CD4-positive, alpha-beta memory T cell (primary cell): ENCODE results near the gene MED13L. TPM values are rescaled to one million over a fixed set of nuclear protein-coding genes. Genes with fewer than 3 reads are reported as not detected.

ENCODE experiments used
- CTCF ChIA-PET: fragments of 350-600 bp; sonication (Branson Sonifier 250); formaldehyde crosslinking; loops from one replicate; lab custom pipeline; 2021; ENCODE audit warnings: inconsistent platforms; ENCODE audit not compliant: partially characterized antibody; lab: Charles Lee
- POLR2A ChIA-PET: fragments of 350-600 bp; sonication (Branson Sonifier 250); formaldehyde crosslinking; loops from one replicate; lab custom pipeline; 2021; ENCODE audit not compliant: partially characterized antibody; lab: Charles Lee
- DNase-seq, 5 donors: peaks; one replicate each; pipeline versions ENCODE4 v3.0.0 to v3.0.0-alpha.2; 2020 to 2022; ENCODE audit warnings: mixed read lengths in 1 of 5
- H3K27ac ChIP-seq: one replicate; pipeline ENCODE4 v1.7.0; 2013; ENCODE audit warnings: low read depth, low read length
- H3K27me3 ChIP-seq: 2 replicates; pipeline ENCODE4 v1.7.0; 2013; ENCODE audit warnings: mild to moderate bottlenecking, low read length, moderate library complexity; ENCODE audit not compliant: insufficient read depth
- H3K36me3 ChIP-seq: 2 replicates; pipeline ENCODE4 v1.7.0; 2013; ENCODE audit warnings: mild to moderate bottlenecking, low read length, moderate library complexity; ENCODE audit not compliant: insufficient read depth
- H3K4me1 ChIP-seq: 2 replicates; pipeline ENCODE4 v1.7.0; 2013; ENCODE audit warnings: mild to moderate bottlenecking, low read length, moderate library complexity; ENCODE audit not compliant: insufficient read depth
- H3K4me3 ChIP-seq, 2 donors: one replicate each; pipeline ENCODE4 v1.7.0; 2013; ENCODE audit warnings: low read length in 2 of 2, mild to moderate bottlenecking in 1 of 2
- H3K9me3 ChIP-seq, 2 donors: one replicate each; pipeline ENCODE4 v1.7.0; 2013; ENCODE audit warnings: low read length in 2 of 2, control low read depth in 1 of 2; ENCODE audit not compliant: control insufficient read depth in 1 of 2
- H3K27ac Mint-ChIP-seq, 7 donors: one replicate each; pipeline ENCODE4 v1.8.0; 2020 to 2021; ENCODE audit warnings: mixed read lengths in 7 of 7, mild to moderate bottlenecking in 6 of 7, inconsistent platforms in 3 of 7, moderate library complexity in 3 of 7
- H3K27me3 Mint-ChIP-seq, 2 donors: one replicate each; pipeline ENCODE4 v1.8.0; 2020 to 2021; ENCODE audit warnings: mixed read lengths in 2 of 2
- H3K36me3 Mint-ChIP-seq, 2 donors: one replicate each; pipeline ENCODE4 v1.8.0; 2020 to 2021; ENCODE audit warnings: mixed read lengths in 2 of 2, inconsistent platforms in 1 of 2, mild to moderate bottlenecking in 1 of 2
- H3K4me1 Mint-ChIP-seq, 4 donors: one replicate each; pipeline ENCODE4 v1.8.0; 2020 to 2021; ENCODE audit warnings: mixed read lengths in 4 of 4, mild to moderate bottlenecking in 1 of 4
- H3K4me3 Mint-ChIP-seq, 8 donors: one replicate each; pipeline ENCODE4 v1.8.0; 2020 to 2021; ENCODE audit warnings: mixed read lengths in 8 of 8, mild to moderate bottlenecking in 7 of 8, moderate library complexity in 6 of 8, inconsistent platforms in 3 of 8
- H3K9me3 Mint-ChIP-seq, 8 donors: one replicate each; pipeline ENCODE4 v1.8.0; 2020 to 2021; ENCODE audit warnings: mixed read lengths in 8 of 8, mild to moderate bottlenecking in 5 of 8, inconsistent platforms in 3 of 8, moderate library complexity in 1 of 8
- intact Hi-C: fragments of 100-400 bp; cut with micrococcal nuclease; formaldehyde crosslinking; loops from one replicate; pipeline ENCODE4 v1.15.1; 2023
- polyA plus RNA-seq, 2 donors: library from polyadenylated mRNA; unstranded; fragments of 300-500 nt; fragmentation: Illumina TruSeq; gene quantifications; one replicate each; pipeline ENCODE4 v1.2.3, GENCODE V29; 2021
- total RNA-seq, 2 experiments: library from RNA; stranded (reverse); gene quantifications; one replicate each; pipeline ENCODE4 v1.2.3, GENCODE V29; 2021

Gene MED13L
- total and polyA plus RNA-seq, 4 experiments from 2014 or later: 3.8 to 156 (median 81.1) TPM

DNA sequence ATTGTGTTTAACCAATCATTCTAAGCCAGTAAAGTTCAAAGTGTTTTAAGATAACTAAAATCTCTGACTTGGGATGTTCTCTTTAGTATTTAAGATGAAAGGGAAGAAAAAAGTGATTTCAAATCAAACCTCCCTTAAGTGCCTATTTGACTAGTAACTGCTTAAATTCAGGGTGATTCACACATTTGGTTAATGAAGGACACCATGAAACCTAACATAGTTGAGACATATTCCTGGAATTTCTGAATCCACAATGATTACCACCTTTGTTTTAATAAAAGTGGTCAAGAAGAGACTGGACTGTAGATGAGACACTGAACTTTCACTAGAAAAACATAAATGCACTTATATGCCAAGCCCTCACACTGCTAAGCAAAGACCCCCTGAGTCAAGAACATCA is 138.7 kb downstream of the MED13L start:
- Mint-ChIP-seq H3K4me1 (peaks cover 50 to 70% (median 61%) of the 10 kb centered on the region in 4 donors), H3K4me3 (no peak overlapping the region), H3K27me3 (no peaks in the 10 kb centered on the region), H3K36me3 (peaks cover 0 to 2% of the 10 kb centered on the region in 2 donors), H3K9me3 (no peaks in the 10 kb centered on the region), H3K27ac (peak overlapping the region in 1 of 7 donors; percentile 42)
- DNase-seq: no peak
- Histone ChIP-seq H3K9me3 (no peaks in the 10 kb centered on the region), H3K36me3 (no peaks in the 10 kb centered on the region), H3K27ac (no peak overlapping the region), H3K27me3 (no peaks in the 10 kb centered on the region), H3K4me1 (peaks cover 42% of the 10 kb centered on the region), H3K4me3 (no peak overlapping the region)
- intact Hi-C loops: no loop called here
- POLR2A ChIA-PET: no interaction called here
- CTCF ChIA-PET: interaction anchor here (1.2 to 1.9 kb wide), 2 partner anchors 97 to 471 kb away, joined by 3 to 5 read pairs; no protein-coding TSS in a partner anchor

DNA sequence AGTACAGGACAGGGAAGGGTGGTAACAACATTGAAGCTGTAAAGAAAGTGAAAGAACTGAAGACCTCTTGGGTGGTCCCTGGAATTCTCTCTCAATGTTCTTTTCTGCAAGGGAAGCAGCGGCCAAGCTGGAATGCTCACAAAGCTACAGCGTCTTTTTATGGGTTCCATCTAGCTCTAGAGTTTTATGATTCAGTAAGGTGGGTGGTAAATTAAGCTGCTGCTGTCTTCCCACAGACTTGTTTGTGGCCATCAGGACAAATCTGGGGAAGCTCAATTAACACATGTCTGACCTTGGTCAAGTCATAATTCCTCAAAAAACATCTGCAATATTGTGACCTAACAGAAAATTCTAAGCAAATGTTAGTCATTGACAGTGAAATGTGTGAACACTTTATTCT is 139.1 kb downstream of the MED13L start:
- no peak overlapping the region for H3K4me3 Mint-ChIP-seq
- H3K27ac Mint-ChIP-seq: peak overlapping the region in 1 of 7 donors; percentile 20
- POLR2A ChIA-PET: no interaction called here

DNA sequence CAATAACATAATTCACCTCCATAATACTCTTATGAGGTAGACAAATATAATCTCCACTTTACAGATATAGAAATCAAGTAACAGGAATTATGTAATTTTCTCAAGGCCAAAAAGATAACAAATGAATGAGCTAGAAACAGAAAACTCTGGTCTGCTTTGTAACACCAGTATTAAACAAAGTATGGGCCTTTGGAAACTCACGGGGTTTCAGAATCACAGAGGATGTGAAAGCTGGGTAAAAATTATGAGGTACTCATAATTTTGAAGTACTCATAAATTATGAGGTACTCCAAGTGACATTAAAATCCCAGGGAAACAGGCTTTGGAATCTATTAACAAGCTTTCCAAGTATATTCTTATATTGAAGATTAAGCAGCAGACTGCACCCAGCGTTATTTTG is 140.2 kb downstream of the MED13L start:
- H3K36me3 ChIP-seq: no peaks in the 10 kb centered on the region
- Mint-ChIP-seq H3K9me3 (no peaks in the 10 kb centered on the region), H3K27me3 (no peaks in the 10 kb centered on the region), H3K27ac (peak overlapping the region in 1 of 7 donors; percentile 2), H3K4me1 (peaks cover 48 to 75% (median 64%) of the 10 kb centered on the region in 4 donors), H3K4me3 (no peak overlapping the region), H3K36me3 (peaks cover 0 to 2% of the 10 kb centered on the region in 2 donors)
- H3K27ac ChIP-seq: no peak overlapping the region
- CTCF ChIA-PET: interaction anchor here (0.7 to 1.9 kb wide), 4 partner anchors 30 to 572 kb away, joined by 3 to 5 read pairs (median 4); no protein-coding TSS in a partner anchor
- intact Hi-C loops: no loop called here
- H3K9me3 ChIP-seq: no peaks in the 10 kb centered on the region
- peaks cover 45% of the 10 kb centered on the region for H3K4me1 ChIP-seq
- H3K4me3 ChIP-seq: no peak overlapping the region
- DNase-seq: no peak
- POLR2A ChIA-PET: no interaction called here
- H3K27me3 ChIP-seq: no peaks in the 10 kb centered on the region

More for the DNA sequence above, 139.1 kb downstream of the MED13L start:
- Mint-ChIP-seq H3K9me3 (no peaks in the 10 kb centered on the region), H3K27me3 (no peaks in the 10 kb centered on the region), H3K4me1 (peaks cover 50 to 70% (median 61%) of the 10 kb centered on the region in 4 donors), H3K36me3 (peaks cover 0 to 2% of the 10 kb centered on the region in 2 donors)
- H3K27ac ChIP-seq: no peak overlapping the region
- DNase-seq: no peak
- intact Hi-C loops: no loop called here
- H3K4me3 ChIP-seq: no peak overlapping the region
- CTCF ChIA-PET: interaction anchor here (1.2 to 1.9 kb wide), 3 partner anchors 29 to 471 kb away, joined by 3 to 5 read pairs (median 3); no protein-coding TSS in a partner anchor
- no peaks in the 10 kb centered on the region for H3K36me3 ChIP-seq
- H3K9me3 ChIP-seq: no peaks in the 10 kb centered on the region
- H3K27me3 ChIP-seq: no peaks in the 10 kb centered on the region
- H3K4me1 ChIP-seq: peaks cover 42% of the 10 kb centered on the region

- intact Hi-C loops: no loop called here
- ChIA-PET CTCF (interaction anchor here (1.8 kb wide), 1 partner anchor 573 kb away, joined by 4 read pairs; no protein-coding TSS in a partner anchor), POLR2A (no interaction called here)
- Mint-ChIP-seq H3K36me3 (peaks cover 0 to 2% of the 10 kb centered on the region in 2 donors), H3K27me3 (no peaks in the 10 kb centered on the region), H3K27ac (peak overlapping the region in 4 of 7 donors; percentile 5 to 57 (median 22)), H3K9me3 (no peaks in the 10 kb centered on the region), H3K4me3 (peak overlapping the region in 2 of 8 donors; percentile 15 to 36), H3K4me1 (peaks cover 43 to 72% (median 60%) of the 10 kb centered on the region in 4 donors)
- Histone ChIP-seq H3K9me3 (no peaks in the 10 kb centered on the region), H3K4me3 (no peak overlapping the region), H3K27me3 (no peaks in the 10 kb centered on the region), H3K4me1 (peaks cover 45% of the 10 kb centered on the region), H3K27ac (no peak overlapping the region), H3K36me3 (no peaks in the 10 kb centered on the region)
- no peak for DNase-seq
Observed at GRCh38 chr12:116136340-116136739, 141.2 kb downstream of the MED13L start.

DNA sequence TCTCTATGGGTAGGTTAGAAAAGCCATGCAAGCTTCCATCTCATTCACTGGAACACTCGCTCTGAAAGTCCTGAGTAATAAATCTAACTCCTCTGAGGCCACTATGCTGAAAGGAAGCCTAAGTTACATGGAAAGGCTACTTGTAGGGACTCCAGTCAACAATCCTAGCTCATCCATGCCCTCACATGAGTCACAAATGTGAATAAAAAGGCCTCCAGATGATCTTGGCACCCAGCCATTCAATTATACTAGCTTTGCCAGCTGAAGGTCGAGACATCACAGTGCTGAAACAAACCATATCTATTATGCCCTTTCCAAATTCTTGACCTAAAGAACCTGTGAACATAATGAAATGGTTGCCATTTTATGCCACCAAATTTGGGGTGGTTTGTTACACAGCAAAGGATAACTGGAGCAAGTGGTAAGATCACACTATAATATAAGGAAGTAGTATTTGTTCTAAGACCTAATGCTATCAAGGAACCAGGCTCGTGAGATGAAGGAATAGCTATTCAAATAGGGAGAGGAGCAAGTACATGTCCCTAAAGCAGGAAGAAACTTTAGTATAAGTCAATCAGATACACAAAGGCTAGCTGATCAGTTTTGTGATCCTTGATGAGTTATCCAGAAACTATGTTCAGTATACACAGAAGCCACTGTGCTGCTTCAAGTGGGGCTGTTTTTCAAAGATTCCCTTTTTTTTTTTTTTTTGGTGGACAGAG is 142.1 kb downstream of the MED13L start:
- Mint-ChIP-seq H3K4me3 (peak overlapping the region in 2 of 8 donors; percentile 1 to 50), H3K27ac (peak overlapping the region in 1 of 7 donors; percentile 12)
- POLR2A ChIA-PET: no interaction called here

DNA sequence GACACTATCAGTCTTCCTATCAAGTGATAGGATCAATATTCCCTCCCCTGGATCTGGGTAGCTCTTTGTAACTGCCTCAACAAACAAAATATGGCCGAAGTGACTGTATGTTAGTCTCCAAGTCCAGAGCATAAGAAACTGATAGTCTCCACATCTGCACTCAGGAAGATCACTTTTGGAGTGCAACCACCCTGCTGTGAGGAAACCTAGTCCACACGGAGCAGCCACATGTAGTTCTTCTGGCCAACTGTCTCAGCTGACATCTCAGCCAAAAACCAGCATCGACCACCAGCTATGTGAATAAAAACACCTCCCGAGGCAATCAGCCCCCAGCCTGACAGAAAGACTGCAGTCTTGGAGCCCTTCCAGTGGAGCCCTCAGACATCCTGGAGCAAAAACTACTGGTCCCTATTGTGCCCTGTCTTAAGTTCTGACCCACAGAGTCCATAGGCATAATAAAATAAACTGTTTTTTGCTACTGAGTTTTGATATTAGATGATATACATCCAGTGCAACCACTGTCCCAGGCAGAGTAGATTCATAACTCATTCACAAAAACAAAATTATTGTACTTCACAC is 143.8 kb downstream of the MED13L start:
- peak overlapping the region in 2 of 7 donors; percentile 1 to 49 for H3K27ac Mint-ChIP-seq

More for the DNA sequence above, 142.1 kb downstream of the MED13L start:
- CTCF ChIA-PET: interaction anchor here (1.0 to 1.8 kb wide), 2 partner anchors 141 to 574 kb away, joined by 3 to 4 read pairs; no protein-coding TSS in a partner anchor
- no peak overlapping the region for H3K4me3 ChIP-seq
- peaks cover 54% of the 10 kb centered on the region for H3K4me1 ChIP-seq
- no peak for DNase-seq
- Mint-ChIP-seq H3K27me3 (no peaks in the 10 kb centered on the region), H3K9me3 (no peaks in the 10 kb centered on the region), H3K36me3 (peaks cover 0 to 2% of the 10 kb centered on the region in 2 donors), H3K4me1 (peaks cover 50 to 80% (median 68%) of the 10 kb centered on the region in 4 donors)
- H3K36me3 ChIP-seq: no peaks in the 10 kb centered on the region
- no peaks in the 10 kb centered on the region for H3K27me3 ChIP-seq
- no peaks in the 10 kb centered on the region for H3K9me3 ChIP-seq
- no peak overlapping the region for H3K27ac ChIP-seq
- intact Hi-C loops: no loop called here

GRCh38 chr12:116133149-116133548 is 144.3 kb downstream of the MED13L start:
- Histone ChIP-seq H3K4me1 (peaks cover 57% of the 10 kb centered on the region), H3K27me3 (no peaks in the 10 kb centered on the region), H3K9me3 (no peaks in the 10 kb centered on the region), H3K27ac (no peak overlapping the region), H3K4me3 (no peak overlapping the region), H3K36me3 (no peaks in the 10 kb centered on the region)
- no peak for DNase-seq
- Mint-ChIP-seq H3K9me3 (no peaks in the 10 kb centered on the region), H3K36me3 (no peaks in the 10 kb centered on the region), H3K4me1 (peaks cover 46 to 81% (median 60%) of the 10 kb centered on the region in 4 donors), H3K27ac (peak overlapping the region in 1 of 7 donors; percentile 1), H3K27me3 (no peaks in the 10 kb centered on the region), H3K4me3 (peak overlapping the region in 2 of 8 donors; percentile 10 to 26)
- ChIA-PET POLR2A (no interaction called here), CTCF (no interaction called here)
- intact Hi-C loops: no loop called here

More for the DNA sequence above, 143.8 kb downstream of the MED13L start:
- DNase-seq: no peak
- Mint-ChIP-seq H3K4me1 (peaks cover 46 to 83% (median 62%) of the 10 kb centered on the region in 4 donors), H3K27me3 (no peaks in the 10 kb centered on the region), H3K36me3 (no peaks in the 10 kb centered on the region), H3K9me3 (no peaks in the 10 kb centered on the region), H3K4me3 (peak overlapping the region in 1 of 8 donors; percentile 26)
- Histone ChIP-seq H3K4me1 (peaks cover 57% of the 10 kb centered on the region), H3K4me3 (no peak overlapping the region), H3K27ac (no peak overlapping the region), H3K9me3 (no peaks in the 10 kb centered on the region), H3K27me3 (no peaks in the 10 kb centered on the region), H3K36me3 (no peaks in the 10 kb centered on the region)
- intact Hi-C loops: no loop called here
- CTCF ChIA-PET: no interaction called here
- POLR2A ChIA-PET: no interaction called here
